CD14-positive monocyte (primary cell): Measurements from ENCODE around the gene SLC25A44. TPM values are rescaled to one million over a fixed set of nuclear protein-coding genes. Genes with fewer than 3 reads are reported as not detected.

Source experiments
- DNase-seq, 3 donors: peaks; one replicate each; pipeline ENCODE4 v3.0.0-alpha.2; 2011 to 2022
- H2AFZ ChIP-seq: 2 replicates; pipeline ENCODE4 v1.6.0; 2012; ENCODE audit warnings: mild to moderate bottlenecking, low read depth, low read length, inconsistent platforms; ENCODE audit not compliant: insufficient read depth, poor library complexity, severe bottlenecking
- H3K27ac ChIP-seq, 2 donors: 1 replicate in 1 of 2; 2 replicates in 1 of 2; pipeline ENCODE4 v1.5.1; 2012 to 2013; ENCODE audit warnings: low read length in 2 of 2, control low read depth in 1 of 2, inconsistent platforms in 1 of 2, low read depth in 1 of 2, mild to moderate bottlenecking in 1 of 2
- H3K27me3 ChIP-seq, 2 donors: one replicate each; pipeline versions ENCODE4 v1.6.0 to v1.6.1; 2011 to 2013; ENCODE audit warnings: low read length in 2 of 2; ENCODE audit not compliant: control insufficient read depth in 2 of 2, insufficient read depth in 2 of 2
- H3K36me3 ChIP-seq, 2 donors: replicated peaks in 1 of 2; 1 replicate in 1 of 2; 2 replicates in 1 of 2; pipeline versions ENCODE4 v1.5.1 to v1.6.1; 2012 to 2013; ENCODE audit warnings: low read length in 2 of 2, control low read depth in 1 of 2, inconsistent platforms in 1 of 2, mild to moderate bottlenecking in 1 of 2; ENCODE audit not compliant: insufficient read depth in 2 of 2, control insufficient read depth in 1 of 2
- H3K4me1 ChIP-seq, 2 donors: 1 replicate in 1 of 2; 2 replicates in 1 of 2; pipeline versions ENCODE4 v1.5.1 to v1.6.1; 2012 to 2013; ENCODE audit warnings: low read length in 2 of 2, control low read depth in 1 of 2, inconsistent platforms in 1 of 2, mild to moderate bottlenecking in 1 of 2, moderate library complexity in 1 of 2; ENCODE audit not compliant: insufficient read depth in 2 of 2, control insufficient read depth in 1 of 2
- H3K4me2 ChIP-seq: replicated peaks from 2 replicates; pipeline ENCODE3; 2012; ENCODE audit warnings: low read length, moderate library complexity, mild to moderate bottlenecking; ENCODE audit not compliant: poor library complexity, severe bottlenecking; ENCODE audit errors: extremely low read depth
- H3K4me3 ChIP-seq, 3 experiments: fragments of 200-600 bp in 1 of 3; sonication (generic) in 1 of 3; replicated peaks in 1 of 3; 1 replicate in 2 of 3; 2 replicates in 1 of 3; pipeline ENCODE4 v1.5.1; 2011 to 2013; ENCODE audit warnings: low read length in 3 of 3, mild to moderate bottlenecking in 3 of 3, control low read depth in 2 of 3, low read depth in 2 of 3, inconsistent platforms in 1 of 3, moderate library complexity in 1 of 3
- H3K79me2 ChIP-seq: 2 replicates; pipeline ENCODE4 v1.6.0; 2012; ENCODE audit warnings: mild to moderate bottlenecking, control low read depth, inconsistent platforms, low read length, moderate library complexity; ENCODE audit not compliant: insufficient read depth
- H3K9ac ChIP-seq: 2 replicates; pipeline ENCODE4 v1.6.0; 2017; ENCODE audit warnings: low read length, mild to moderate bottlenecking; ENCODE audit not compliant: insufficient read depth, poor library complexity, severe bottlenecking
- H3K9me3 ChIP-seq, 2 donors: replicated peaks in 1 of 2; 1 replicate in 1 of 2; 2 replicates in 1 of 2; pipeline versions ENCODE4 v1.5.1 to v1.6.1; 2012 to 2013; ENCODE audit warnings: low read length in 2 of 2, control low read depth in 1 of 2; ENCODE audit not compliant: control insufficient read depth in 1 of 2, insufficient read depth in 1 of 2
- H4K20me1 ChIP-seq: 2 replicates; pipeline ENCODE4 v1.6.0; 2012; ENCODE audit warnings: mild to moderate bottlenecking, low read length, control low read depth, moderate library complexity; ENCODE audit not compliant: insufficient read depth
- H3K27ac Mint-ChIP-seq, 7 donors: one replicate each; pipeline ENCODE4 v1.8.0; 2020; ENCODE audit warnings: mild to moderate bottlenecking in 7 of 7, mixed read lengths in 7 of 7, moderate library complexity in 6 of 7, inconsistent platforms in 2 of 7
- H3K27me3 Mint-ChIP-seq, 3 donors: one replicate each; pipeline ENCODE4 v1.8.0; 2021 to 2022; ENCODE audit warnings: low read depth in 3 of 3, mild to moderate bottlenecking in 3 of 3, mixed read lengths in 3 of 3, moderate library complexity in 3 of 3, inconsistent platforms in 1 of 3
- H3K36me3 Mint-ChIP-seq, 2 donors: one replicate each; pipeline ENCODE4 v1.8.0; 2020; ENCODE audit warnings: mixed read lengths in 2 of 2, inconsistent platforms in 1 of 2, mild to moderate bottlenecking in 1 of 2
- H3K4me1 Mint-ChIP-seq: one replicate; pipeline ENCODE4 v1.8.0; 2020; ENCODE audit warnings: mild to moderate bottlenecking, mixed read lengths
- H3K4me3 Mint-ChIP-seq, 2 donors: one replicate each; pipeline ENCODE4 v1.8.0; 2020; ENCODE audit warnings: mild to moderate bottlenecking in 2 of 2, mixed read lengths in 2 of 2, moderate library complexity in 1 of 2
- H3K9me3 Mint-ChIP-seq, 7 donors: one replicate each; pipeline ENCODE4 v1.8.0; 2020 to 2022; ENCODE audit warnings: mixed read lengths in 7 of 7, mild to moderate bottlenecking in 6 of 7, moderate library complexity in 6 of 7, inconsistent platforms in 2 of 7
- WGBS: methylation state at CpG from one replicate; pipeline ENCODE4 v1.1.5; 2013; ENCODE audit warnings: missing lambda C conversion rate; ENCODE audit not compliant: insufficient coverage; 5-methylcytosine and 5-hydroxymethylcytosine counted together
- intact Hi-C, 2 donors: fragments of 100-400 bp; cut with micrococcal nuclease; formaldehyde crosslinking; loops; one replicate each; pipeline versions ENCODE4 v1.15.0 to v1.15.1; 2023
- polyA plus RNA-seq, 3 donors: library from polyadenylated mRNA; depleted of rRNA in 1 of 3; unstranded in 2 of 3; stranded (reverse) in 1 of 3; fragments of 300-500 nt in 2 of 3; fragments of >200 nt in 1 of 3; fragmentation: Illumina TruSeq in 2 of 3; gene quantifications; 1 replicate in 2 of 3; 2 replicates in 1 of 3; pipeline ENCODE4 v1.2.3, GENCODE V29; 2012 to 2021
- TF ChIP-seq, protein P1 (sequence below): fragments of 200-600 bp; IDR thresholded peaks from one replicate; pipeline ENCODE4 v1.8.0; 2022; ENCODE audit warnings: antibody characterized with exemption, mild to moderate bottlenecking

Gene SLC25A44
- polyA plus RNA-seq, 3 donors: 17.1 to 28.8 (median 24.1) TPM

GRCh38 chr1:156245451-156246232 is 51.7 kb downstream of the SLC25A44 start:
- H3K4me1 Mint-ChIP-seq: peaks cover 14% of the 10 kb centered on the region
- H3K27ac ChIP-seq: no peak overlapping the region
- peaks cover 9 to 14% of the 10 kb centered on the region in 2 donors for H3K4me1 ChIP-seq
- H3K9ac ChIP-seq: no peak overlapping the region
- intact Hi-C loops: no loop called here
- no peak for DNase-seq
- peak overlapping the region; percentile 61 to 90 for H3K4me3 Mint-ChIP-seq
- peaks cover 0 to 12% of the 10 kb centered on the region in 2 donors for H3K9me3 ChIP-seq
- H3K4me3 ChIP-seq: peak overlapping the region in 1 of 3 experiments; percentile 38
- 3% methylated on average over 61 of the region's 69 CpGs for WGBS
- H3K9me3 Mint-ChIP-seq: peaks cover 0 to 9% (median 0%) of the 10 kb centered on the region in 7 donors
- H3K27me3 ChIP-seq: peaks cover 10 to 31% of the 10 kb centered on the region in 2 donors
- no peaks in the 10 kb centered on the region for H3K79me2 ChIP-seq
- peaks cover 21 to 40% (median 35%) of the 10 kb centered on the region in 3 donors for H3K27me3 Mint-ChIP-seq
- H3K27ac Mint-ChIP-seq: no peak overlapping the region
- H3K4me2 ChIP-seq: peak overlapping the region; percentile 45
- no peak overlapping the region for H2AFZ ChIP-seq
- TF ChIP-seq, protein P1, sequence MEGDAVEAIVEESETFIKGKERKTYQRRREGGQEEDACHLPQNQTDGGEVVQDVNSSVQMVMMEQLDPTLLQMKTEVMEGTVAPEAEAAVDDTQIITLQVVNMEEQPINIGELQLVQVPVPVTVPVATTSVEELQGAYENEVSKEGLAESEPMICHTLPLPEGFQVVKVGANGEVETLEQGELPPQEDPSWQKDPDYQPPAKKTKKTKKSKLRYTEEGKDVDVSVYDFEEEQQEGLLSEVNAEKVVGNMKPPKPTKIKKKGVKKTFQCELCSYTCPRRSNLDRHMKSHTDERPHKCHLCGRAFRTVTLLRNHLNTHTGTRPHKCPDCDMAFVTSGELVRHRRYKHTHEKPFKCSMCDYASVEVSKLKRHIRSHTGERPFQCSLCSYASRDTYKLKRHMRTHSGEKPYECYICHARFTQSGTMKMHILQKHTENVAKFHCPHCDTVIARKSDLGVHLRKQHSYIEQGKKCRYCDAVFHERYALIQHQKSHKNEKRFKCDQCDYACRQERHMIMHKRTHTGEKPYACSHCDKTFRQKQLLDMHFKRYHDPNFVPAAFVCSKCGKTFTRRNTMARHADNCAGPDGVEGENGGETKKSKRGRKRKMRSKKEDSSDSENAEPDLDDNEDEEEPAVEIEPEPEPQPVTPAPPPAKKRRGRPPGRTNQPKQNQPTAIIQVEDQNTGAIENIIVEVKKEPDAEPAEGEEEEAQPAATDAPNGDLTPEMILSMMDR: no peak
- peaks cover 28 to 38% of the 10 kb centered on the region in 2 donors for H3K36me3 Mint-ChIP-seq
- peaks cover 40% of the 10 kb centered on the region for H4K20me1 ChIP-seq
- H3K36me3 ChIP-seq: peaks cover 20 to 27% of the 10 kb centered on the region in 2 donors

- Mint-ChIP-seq H3K36me3 (peaks cover 30 to 38% of the 10 kb centered on the region in 2 donors), H3K4me3 (peak overlapping the region; percentile 34 to 79), H3K27me3 (peaks cover 21 to 37% (median 35%) of the 10 kb centered on the region in 3 donors), H3K27ac (no peak overlapping the region), H3K9me3 (peaks cover 0 to 9% (median 0%) of the 10 kb centered on the region in 7 donors), H3K4me1 (peaks cover 14% of the 10 kb centered on the region)
- TF ChIP-seq, protein P1: no peak
- Histone ChIP-seq H3K36me3 (peaks cover 27% of the 10 kb centered on the region in 2 donors), H3K9me3 (peaks cover 0 to 12% of the 10 kb centered on the region in 2 donors), H3K4me3 (peak overlapping the region in 1 of 3 experiments; percentile 38), H2AFZ (no peak overlapping the region), H3K27ac (no peak overlapping the region), H3K4me2 (peak overlapping the region; percentile 45), H3K27me3 (peaks cover 10 to 31% of the 10 kb centered on the region in 2 donors), H3K9ac (no peak overlapping the region), H3K79me2 (no peaks in the 10 kb centered on the region), H3K4me1 (peaks cover 9 to 14% of the 10 kb centered on the region in 2 donors), H4K20me1 (peaks cover 40% of the 10 kb centered on the region)
- WGBS: 15% methylated on average over 5 of the region's 10 CpGs
- DNase-seq: no peak
- intact Hi-C loops: no loop called here
Measured at GRCh38 chr1:156246241-156246780, 52.4 kb downstream of the SLC25A44 start.
